Right atrium auricular region (tissue), 2 donors: ENCODE data around the gene CACNA2D1. TPM values are rescaled to one million over a fixed set of nuclear protein-coding genes. Genes with fewer than 3 reads are reported as not detected.

Experiments
- DNase-seq: peaks from one replicate; pipeline ENCODE4 v3.0.0-alpha.2; 2019; ENCODE audit warnings: low spot score
- H3K27ac ChIP-seq, 2 donors: fragments of 200-600 bp; sonication (generic); 1 replicate in 1 of 2; 2 replicates in 1 of 2; pipeline ENCODE4 v1.5.1; 2016 to 2019
- H3K27me3 ChIP-seq, 2 donors: fragments of 200-600 bp; sonication (generic); one replicate each; pipeline versions ENCODE4 v1.5.1 to v1.6.0; 2017 to 2019
- H3K36me3 ChIP-seq: fragments of 200-600 bp; sonication (generic); one replicate; pipeline ENCODE4 v1.5.1; 2016
- H3K4me1 ChIP-seq, 2 donors: fragments of 200-600 bp; sonication (generic); one replicate each; pipeline versions ENCODE4 v1.5.1 to v1.6.0; 2017 to 2019
- H3K4me3 ChIP-seq, 2 donors: fragments of 200-600 bp; sonication (generic); 1 replicate in 1 of 2; 2 replicates in 1 of 2; pipeline ENCODE4 v1.5.1; 2017 to 2019; ENCODE audit warnings: mild to moderate bottlenecking in 1 of 2, moderate library complexity in 1 of 2
- H3K9me3 ChIP-seq, 2 donors: fragments of 200-600 bp; sonication (generic); one replicate each; pipeline ENCODE4 v1.5.1; 2019
- total RNA-seq, 2 donors: library from RNA; depleted of rRNA; stranded (reverse); fragments of >200 nt; gene quantifications; one replicate each; pipeline ENCODE4 v1.1.0, GENCODE V29; 2016
- TF ChIP-seq, protein P1 (sequence below), 2 donors: fragments of 200-600 bp; sonication (generic); IDR thresholded peaks; one replicate each; pipeline ENCODE4 v1.5.1; 2019; ENCODE audit warnings: antibody characterized with exemption in 2 of 2

Gene CACNA2D1
- total RNA-seq, 2 donors from 2014 or later, result 31.5 to 54.5 TPM

DNA sequence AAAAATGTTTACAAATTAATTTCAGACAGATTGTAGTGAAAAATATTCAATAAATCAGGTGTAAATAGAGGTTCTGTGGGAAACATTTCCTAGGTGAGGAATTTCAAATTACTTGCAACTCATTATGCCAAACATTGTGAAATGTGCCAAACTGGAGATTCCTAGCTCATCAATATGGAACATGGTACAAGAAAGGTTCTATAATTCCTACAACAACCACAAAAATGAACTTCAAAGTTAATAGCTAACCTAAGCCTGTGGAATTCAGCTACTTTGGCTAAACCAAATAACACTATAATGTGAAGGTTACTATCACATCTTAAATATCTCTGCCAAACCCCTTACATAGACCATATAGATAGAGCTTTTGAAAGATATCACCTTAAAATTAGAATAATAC lies 450.4 kb downstream of the CACNA2D1 start:
- no peaks in the 10 kb centered on the region for H3K27me3 ChIP-seq

DNA sequence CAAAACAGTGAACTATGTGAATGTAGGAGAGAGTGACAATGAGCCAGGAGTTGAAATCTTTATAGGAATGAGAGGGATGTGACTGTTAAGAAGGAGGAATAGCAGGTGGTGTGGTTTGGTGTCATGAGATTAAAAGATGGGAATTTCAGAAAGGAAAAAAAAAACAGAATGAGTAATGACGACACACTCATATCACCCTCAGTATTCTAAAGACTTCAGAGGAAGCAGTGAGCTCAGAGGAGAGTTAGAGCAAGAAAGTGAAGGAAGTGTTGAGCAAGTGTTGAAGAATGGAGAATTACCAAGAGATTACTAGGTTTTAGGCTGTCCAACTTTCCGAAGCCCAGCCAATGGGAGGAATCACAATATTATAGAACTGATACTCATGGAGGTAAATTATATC lies 453.2 kb downstream of the CACNA2D1 start:
- DNase-seq, result no peak
- Histone ChIP-seq H3K27me3 (no peaks in the 10 kb centered on the region), H3K36me3 (no peaks in the 10 kb centered on the region)

More for the DNA sequence above, 450.4 kb downstream of the CACNA2D1 start:
- no peak for DNase-seq
- TF ChIP-seq, protein P1, sequence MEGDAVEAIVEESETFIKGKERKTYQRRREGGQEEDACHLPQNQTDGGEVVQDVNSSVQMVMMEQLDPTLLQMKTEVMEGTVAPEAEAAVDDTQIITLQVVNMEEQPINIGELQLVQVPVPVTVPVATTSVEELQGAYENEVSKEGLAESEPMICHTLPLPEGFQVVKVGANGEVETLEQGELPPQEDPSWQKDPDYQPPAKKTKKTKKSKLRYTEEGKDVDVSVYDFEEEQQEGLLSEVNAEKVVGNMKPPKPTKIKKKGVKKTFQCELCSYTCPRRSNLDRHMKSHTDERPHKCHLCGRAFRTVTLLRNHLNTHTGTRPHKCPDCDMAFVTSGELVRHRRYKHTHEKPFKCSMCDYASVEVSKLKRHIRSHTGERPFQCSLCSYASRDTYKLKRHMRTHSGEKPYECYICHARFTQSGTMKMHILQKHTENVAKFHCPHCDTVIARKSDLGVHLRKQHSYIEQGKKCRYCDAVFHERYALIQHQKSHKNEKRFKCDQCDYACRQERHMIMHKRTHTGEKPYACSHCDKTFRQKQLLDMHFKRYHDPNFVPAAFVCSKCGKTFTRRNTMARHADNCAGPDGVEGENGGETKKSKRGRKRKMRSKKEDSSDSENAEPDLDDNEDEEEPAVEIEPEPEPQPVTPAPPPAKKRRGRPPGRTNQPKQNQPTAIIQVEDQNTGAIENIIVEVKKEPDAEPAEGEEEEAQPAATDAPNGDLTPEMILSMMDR (IDR thresholded peaks at IDR 0.05), result no peak
- Histone ChIP-seq H3K36me3 (no peaks in the 10 kb centered on the region), H3K9me3 (no peaks in the 10 kb centered on the region), H3K4me1 (no peaks in the 10 kb centered on the region), H3K27ac (no peak overlapping the region), H3K4me3 (no peak overlapping the region)

DNA sequence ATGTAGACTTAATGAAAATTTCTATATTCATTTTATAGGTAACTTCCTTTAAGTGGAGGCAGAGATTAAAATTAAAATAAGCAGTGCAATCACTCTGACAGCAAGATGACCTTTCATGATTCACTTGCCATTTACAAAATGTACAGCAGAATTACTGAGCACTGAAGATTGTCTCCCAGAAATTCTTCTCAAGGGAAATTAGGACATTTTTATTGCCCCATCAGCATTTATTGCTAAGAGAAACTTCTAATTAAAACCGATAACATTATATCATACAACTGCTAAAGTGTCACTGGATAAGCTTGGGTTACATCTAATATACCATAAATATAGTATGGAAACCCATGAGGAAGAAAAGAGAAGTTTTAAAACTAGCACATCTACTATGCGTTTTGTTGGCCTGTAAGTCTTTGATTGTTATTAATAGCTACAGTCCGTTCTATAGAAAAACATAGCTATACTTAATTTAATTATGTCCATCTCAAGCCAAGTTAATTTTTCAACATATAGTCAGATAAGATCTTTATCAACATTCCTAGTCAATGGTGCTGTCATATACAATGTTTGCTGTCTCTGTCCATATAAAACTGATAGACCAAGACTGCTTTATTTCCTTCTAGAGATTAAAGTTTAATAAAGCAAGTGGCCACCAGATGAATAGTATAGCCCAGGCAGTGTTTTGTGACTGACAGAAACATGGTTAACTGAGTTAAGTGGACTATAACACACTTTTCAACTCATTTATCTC lies 456.7 kb downstream of the CACNA2D1 start:
- Histone ChIP-seq H3K36me3 (peaks cover 6% of the 10 kb centered on the region), H3K27ac (no peak overlapping the region), H3K9me3 (no peaks in the 10 kb centered on the region), H3K27me3 (no peaks in the 10 kb centered on the region), H3K4me3 (no peak overlapping the region), H3K4me1 (no peaks in the 10 kb centered on the region)
- no peak for DNase-seq
- TF ChIP-seq, protein P1 (IDR thresholded peaks at IDR 0.05), result no peak

More for the DNA sequence above, 453.2 kb downstream of the CACNA2D1 start:
- H3K9me3 ChIP-seq, result no peaks in the 10 kb centered on the region
- H3K4me1 ChIP-seq, result no peaks in the 10 kb centered on the region
- TF ChIP-seq, protein P1 (IDR thresholded peaks at IDR 0.05), result no peak
- H3K4me3 ChIP-seq, result no peak overlapping the region
- H3K27ac ChIP-seq, result no peak overlapping the region

DNA sequence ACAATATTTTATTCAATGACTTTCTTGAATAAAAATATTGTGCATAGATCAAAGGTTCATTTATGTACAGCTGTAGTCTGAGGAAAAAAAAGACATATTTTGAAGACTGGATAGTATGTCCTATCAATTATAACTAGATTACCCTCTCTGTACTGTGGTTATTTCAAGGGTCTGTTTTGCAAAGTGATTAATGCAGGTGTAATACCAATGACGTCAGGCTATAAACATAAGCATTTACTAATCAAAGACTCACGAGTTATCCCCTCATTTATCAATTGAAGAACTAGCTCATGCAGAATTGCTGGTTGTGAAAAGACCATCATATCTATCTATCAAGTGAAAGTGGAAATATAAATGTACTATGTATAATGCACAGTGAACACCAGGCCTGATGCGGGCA lies 460.2 kb downstream of the CACNA2D1 start:
- TF ChIP-seq, protein P1 (IDR thresholded peaks at IDR 0.05), result no peak
- no peak overlapping the region for H3K4me3 ChIP-seq
- no peak for DNase-seq
- H3K4me1 ChIP-seq, result no peaks in the 10 kb centered on the region
- no peaks in the 10 kb centered on the region for H3K27me3 ChIP-seq
- peaks cover 11% of the 10 kb centered on the region for H3K36me3 ChIP-seq
- H3K9me3 ChIP-seq, result no peaks in the 10 kb centered on the region
- H3K27ac ChIP-seq, result no peak overlapping the region

DNA sequence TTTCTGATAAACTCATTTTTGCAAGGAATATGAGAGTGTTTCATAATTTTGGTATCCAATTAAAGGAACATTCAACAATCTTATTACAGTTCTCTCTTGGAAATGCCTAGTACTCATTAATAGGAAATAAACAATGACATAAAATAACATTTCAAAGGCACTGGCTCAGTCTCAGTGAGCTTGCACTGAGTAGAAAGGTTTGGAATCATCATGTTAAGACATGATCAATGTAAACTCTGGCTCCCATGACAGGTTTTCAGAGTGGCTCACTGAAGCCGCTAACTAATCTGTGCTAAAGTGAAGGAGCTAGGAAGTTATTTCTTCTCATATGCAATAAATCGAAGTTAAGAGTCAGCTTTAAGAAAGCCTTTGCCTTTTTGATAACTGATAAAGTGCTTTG lies 470.5 kb downstream of the CACNA2D1 start:
- Histone ChIP-seq H3K36me3 (no peaks in the 10 kb centered on the region), H3K4me1 (no peaks in the 10 kb centered on the region), H3K9me3 (no peaks in the 10 kb centered on the region), H3K4me3 (no peak overlapping the region), H3K27ac (no peak overlapping the region), H3K27me3 (no peaks in the 10 kb centered on the region)
- TF ChIP-seq, protein P1 (IDR thresholded peaks at IDR 0.05), result no peak
- no peak for DNase-seq

DNA sequence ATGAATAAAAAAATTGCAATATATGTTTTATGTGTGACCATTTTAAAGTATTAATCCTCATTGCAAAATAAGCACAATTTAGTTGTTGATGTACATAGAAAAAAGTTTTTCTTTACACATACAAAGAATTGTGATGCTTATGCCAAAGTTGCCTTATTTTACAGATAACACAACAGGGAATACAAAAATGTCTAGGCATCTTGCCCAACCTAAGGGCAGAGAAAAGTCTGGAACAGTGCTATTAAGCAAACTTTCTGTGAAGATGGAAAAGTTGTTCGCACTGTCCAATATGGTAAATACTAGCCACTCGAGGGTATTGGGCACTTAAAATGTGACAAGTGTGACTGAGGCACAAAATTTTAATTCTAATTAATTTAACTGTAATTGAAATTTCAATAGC lies 483.6 kb downstream of the CACNA2D1 start:
- no peak for DNase-seq
- TF ChIP-seq, protein P1 (IDR thresholded peaks at IDR 0.05), result no peak
- peaks cover 0 to 11% of the 10 kb centered on the region in 2 donors for H3K4me1 ChIP-seq

More for the DNA sequence above, 483.6 kb downstream of the CACNA2D1 start:
- Histone ChIP-seq H3K27me3 (no peaks in the 10 kb centered on the region), H3K27ac (no peak overlapping the region), H3K4me3 (no peak overlapping the region), H3K9me3 (no peaks in the 10 kb centered on the region), H3K36me3 (no peaks in the 10 kb centered on the region)
